Measurements from ENCODE around the gene CCDC187.

DNA sequence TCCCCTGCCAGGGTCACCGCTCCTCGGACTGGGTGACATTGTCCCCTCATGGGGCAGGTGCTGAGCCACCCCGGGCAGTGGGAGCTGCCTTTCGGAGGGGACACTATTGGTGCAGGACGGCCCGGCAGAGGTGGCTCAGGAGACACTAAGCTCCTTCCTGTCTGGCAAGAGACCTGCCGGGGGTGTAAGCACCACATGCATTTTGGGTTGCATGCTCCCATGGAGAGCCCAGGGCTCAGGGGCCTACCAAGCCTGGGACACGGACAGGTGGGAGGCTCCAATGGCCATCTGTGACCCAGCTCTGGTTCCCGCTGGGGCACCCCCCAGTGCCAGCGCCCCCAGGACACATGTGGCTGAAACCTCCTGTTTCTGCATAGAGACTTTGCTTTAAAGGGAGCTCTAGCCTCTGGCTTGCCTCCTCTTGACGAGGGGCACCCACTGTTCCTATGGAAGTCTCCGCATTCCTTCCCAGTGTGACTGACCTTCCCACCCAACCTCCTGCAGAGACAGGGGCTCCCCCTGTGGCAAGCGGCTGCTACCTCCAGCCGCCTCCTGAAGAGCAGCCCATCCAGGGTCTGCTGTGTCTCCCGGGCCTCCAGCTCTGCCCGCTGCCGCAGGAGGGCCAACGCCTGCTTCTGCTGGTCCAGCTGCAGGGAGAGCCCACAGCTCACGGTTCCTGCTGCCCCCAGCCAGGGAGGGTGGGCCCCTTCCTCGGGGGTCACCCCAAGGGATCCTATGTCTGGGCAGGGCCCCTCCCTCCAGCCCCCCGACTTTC lies 28.1 kb downstream of the CCDC187 start:
- TF ChIP-seq YY1 (IDR thresholded peaks at IDR 0.05; ENCODE audit: insufficient read depth, insufficient read length) (no peak), ZNF274 (IDR thresholded peaks at IDR 0.05; ENCODE audit: low read depth, low read length) (no peak), SUZ12 (IDR thresholded peaks at IDR 0.05; ENCODE audit: extremely low read depth, insufficient read depth, insufficient read length) (no peak)

Data from NT2/D1 (cell line).